HCT116 (cell line): Measurements from ENCODE around the gene COL23A1. TPM values are rescaled to one million over a fixed set of nuclear protein-coding genes. Genes with fewer than 3 reads are reported as not detected.

Experiments
- ATAC-seq: fragments of 200-7000 bp; cut with Tn5 transposase; 2 replicates; pipeline ENCODE4 v1.9.1; 2020; ENCODE audit warnings: mild to moderate bottlenecking, moderate library complexity
- BruUV-seq: library from RNA; stranded (reverse); fragments of 400-500 nt; replicated peaks from 2 replicates; lab custom pipeline; 2021; lab: Mats Ljungman, UMichigan
- CTCF ChIA-PET: fragments of 300-600 bp; sonication (Branson Sonifier 250); formaldehyde crosslinking; loops from one replicate; lab custom pipeline; 2021; ENCODE audit warnings: antibody characterized with exemption; lab: Charles Lee
- POLR2A ChIA-PET: fragments of 300-600, 350-600 bp; sonication (Branson Sonifier 250); formaldehyde crosslinking; loops from one replicate; lab custom pipeline; 2021; ENCODE audit warnings: antibody characterized with exemption; lab: Charles Lee
- RAD21 ChIA-PET, 2 experiments: fragments of 300-600 bp; sonication (Branson Sonifier 250); formaldehyde crosslinking; loops; one replicate each; lab custom pipeline; 2023; ENCODE audit warnings: low total read pairs in 2 of 2; ENCODE audit not compliant: uncharacterized antibody in 2 of 2, unreplicated experiment in 2 of 2, low non-redundant PET in 1 of 2; lab: Charles Lee
- DNase-seq: peaks from one replicate; pipeline ENCODE4 v3.0.0-alpha.2; 2010; ENCODE audit warnings: low read depth, low spot score
- H2AFZ ChIP-seq: fragments of 200-600 bp; shearing (Covaris generic), sonication (generic); 2 replicates; pipeline ENCODE4 v1.6.1; 2017; ENCODE audit warnings: low read depth, mixed run types, mixed read lengths, antibody characterized with exemption, low read length; ENCODE audit not compliant: poor library complexity, severe bottlenecking
- H3K27ac ChIP-seq: 2 replicates; pipeline ENCODE4 v1.5.1; 2012; ENCODE audit warnings: low read depth, low read length
- H3K27me3 ChIP-seq: fragments of 200-600 bp; sonication (generic); 2 replicates; pipeline ENCODE4 v1.6.1; 2016; ENCODE audit warnings: mixed run types, low read length, mixed read lengths; ENCODE audit not compliant: insufficient read depth
- H3K36me3 ChIP-seq, 2 experiments: fragments of 200-500 bp in 1 of 2; fragments of 200-600 bp in 1 of 2; sonication (Bioruptor generic) in 1 of 2; sonication (generic) in 1 of 2; 2 replicates each; pipeline versions ENCODE4 v1.5.1 to v1.6.1; 2014 to 2016; ENCODE audit warnings: low read length in 2 of 2, inconsistent platforms in 1 of 2, mixed read lengths in 1 of 2, mixed run types in 1 of 2; ENCODE audit not compliant: insufficient read depth in 2 of 2, control insufficient read depth in 1 of 2
- H3K4me1 ChIP-seq, 2 experiments: fragments of 200-600 bp in 1 of 2; sonication (generic) in 1 of 2; 2 replicates each; pipeline versions ENCODE4 v1.5.1 to v1.6.1; 2012 to 2017; ENCODE audit warnings: low read length in 2 of 2, inconsistent platforms in 1 of 2, mild to moderate bottlenecking in 1 of 2, mixed read lengths in 1 of 2, mixed run types in 1 of 2, moderate library complexity in 1 of 2; ENCODE audit not compliant: insufficient read depth in 2 of 2, control insufficient read depth in 1 of 2
- H3K4me2 ChIP-seq: fragments of 200-600 bp; sonication (generic); 2 replicates; pipeline ENCODE4 v1.6.1; 2017; ENCODE audit warnings: mixed run types, low read length, mixed read lengths
- H3K4me3 ChIP-seq, 2 experiments: fragments of 200-600 bp in 1 of 2; sonication (generic) in 1 of 2; replicated peaks in 1 of 2; 2 replicates each; pipeline ENCODE4 v1.5.1; 2011 to 2016; ENCODE audit warnings: low read length in 2 of 2, control low read depth in 1 of 2, low read depth in 1 of 2, mild to moderate bottlenecking in 1 of 2, mixed read lengths in 1 of 2, mixed run types in 1 of 2
- H3K79me2 ChIP-seq: fragments of 200-600 bp; sonication (generic); 2 replicates; pipeline ENCODE4 v1.6.1; 2017; ENCODE audit warnings: mild to moderate bottlenecking, mixed run types, low read length, moderate library complexity, mixed read lengths; ENCODE audit not compliant: insufficient read depth
- H3K9ac ChIP-seq: fragments of 200-600 bp; sonication (generic); 2 replicates; pipeline ENCODE4 v1.6.1; 2016; ENCODE audit warnings: low read length, mixed read lengths
- H3K9me2 ChIP-seq: fragments of 200-600 bp; sonication (generic), shearing (Covaris generic); 2 replicates; pipeline ENCODE4 v1.6.1; 2017; ENCODE audit warnings: mixed run types, mild to moderate bottlenecking, moderate library complexity; ENCODE audit not compliant: insufficient read depth
- H3K9me3 ChIP-seq, 2 experiments: fragments of 200-500 bp in 1 of 2; fragments of 200-600 bp in 1 of 2; sonication (Bioruptor generic) in 1 of 2; sonication (generic) in 1 of 2; 2 replicates each; pipeline ENCODE4 v1.6.1; 2014 to 2017; ENCODE audit warnings: low read length in 2 of 2, mixed read lengths in 2 of 2, inconsistent platforms in 1 of 2, low read depth in 1 of 2, mild to moderate bottlenecking in 1 of 2, mixed run types in 1 of 2, moderate library complexity in 1 of 2; ENCODE audit not compliant: control insufficient read depth in 1 of 2, insufficient read depth in 1 of 2
- H4K20me1 ChIP-seq: fragments of 200-600 bp; sonication (generic), shearing (Covaris generic); 2 replicates; pipeline ENCODE4 v1.6.1; 2017; ENCODE audit warnings: mixed run types, mild to moderate bottlenecking, moderate library complexity; ENCODE audit not compliant: insufficient read depth
- EZH2 ChIP-seq: fragments of 200-600 bp; sonication (generic); IDR thresholded peaks from 2 replicates; pipeline ENCODE4 v1.6.1; 2017; ENCODE audit warnings: antibody characterized with exemption, mixed run types
- EZH2phosphoT487 ChIP-seq: fragments of 200-600 bp; IDR thresholded peaks from 2 replicates; pipeline ENCODE4 v1.6.1; 2018; ENCODE audit warnings: antibody characterized with exemption, borderline replicate concordance
- ZNF274 ChIP-seq: fragments of 200-500 bp; sonication (Bioruptor generic); IDR thresholded peaks from 2 replicates; pipeline ENCODE4 v1.6.1; 2014; ENCODE audit warnings: mild to moderate bottlenecking, low read depth, low read length, inconsistent platforms
- intact Hi-C: fragments of 100-400 bp; cut with micrococcal nuclease; formaldehyde crosslinking; loops from 2 replicates; pipeline ENCODE4 v1.10.0; 2022
- total RNA-seq: library from RNA; stranded (reverse); gene quantifications from one replicate; pipeline ENCODE4 v1.2.1, GENCODE V29; 2021; ENCODE audit not compliant: unreplicated experiment
- TF ChIP-seq, protein P1 (sequence below), 3 experiments: fragments of 200-600 bp in 1 of 3; sonication (generic) in 1 of 3; IDR thresholded peaks in 2 of 3; conservative IDR thresholded peaks in 1 of 3; 2 replicates each; pipeline ENCODE4 v1.5.1; 2012 to 2017; ENCODE audit warnings: low read depth in 2 of 3, low read length in 2 of 3, antibody characterized with exemption in 1 of 3, borderline replicate concordance in 1 of 3, control low read depth in 1 of 3, mild to moderate bottlenecking in 1 of 3, mixed read lengths in 1 of 3, mixed run types in 1 of 3, moderate library complexity in 1 of 3; ENCODE audit not compliant: insufficient read depth in 1 of 3
- TF ChIP-seq, protein P2 (sequence below): IDR thresholded peaks from 2 replicates; pipeline ENCODE4 v1.6.1; 2011; ENCODE audit warnings: mild to moderate bottlenecking, low read length, moderate library complexity; ENCODE audit not compliant: insufficient replicate concordance; ENCODE audit errors: extremely low read depth

COL23A1 gene
- total RNA-seq, 1 experiment from 2014 or later, result not detected

DNA sequence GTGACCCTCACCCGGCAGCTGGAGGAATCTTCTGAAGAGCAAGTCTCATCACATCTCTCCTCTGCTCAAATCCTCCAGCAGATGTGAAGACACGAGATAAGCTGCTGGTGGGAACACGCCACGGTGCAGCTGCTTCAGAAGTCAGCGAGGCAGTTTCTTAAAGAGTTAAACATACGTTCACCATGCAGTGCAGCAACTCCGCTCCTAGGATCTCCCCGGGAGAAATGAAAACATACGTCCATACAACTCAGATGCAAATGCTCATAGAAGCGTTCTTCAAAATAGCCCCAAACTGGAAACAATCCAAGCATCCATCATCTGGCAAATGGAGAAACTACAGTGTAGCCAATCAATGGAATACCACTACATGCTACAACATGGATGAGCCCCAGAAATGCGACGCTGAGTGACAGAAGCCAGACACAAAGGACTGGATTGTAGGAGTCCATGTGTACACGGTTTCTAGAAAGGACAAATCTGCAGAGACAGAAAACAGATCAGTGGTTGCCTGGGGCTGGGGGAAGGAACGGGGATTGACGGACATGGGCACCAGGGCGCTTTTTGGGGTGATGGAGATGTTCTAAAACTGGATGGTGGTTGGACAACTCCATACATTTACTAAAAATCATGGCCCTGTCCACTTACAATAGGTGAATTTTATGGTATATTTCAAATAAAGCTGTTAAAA, 150.6 kb downstream of the COL23A1 start (continued):
- TF ChIP-seq, protein P1, sequence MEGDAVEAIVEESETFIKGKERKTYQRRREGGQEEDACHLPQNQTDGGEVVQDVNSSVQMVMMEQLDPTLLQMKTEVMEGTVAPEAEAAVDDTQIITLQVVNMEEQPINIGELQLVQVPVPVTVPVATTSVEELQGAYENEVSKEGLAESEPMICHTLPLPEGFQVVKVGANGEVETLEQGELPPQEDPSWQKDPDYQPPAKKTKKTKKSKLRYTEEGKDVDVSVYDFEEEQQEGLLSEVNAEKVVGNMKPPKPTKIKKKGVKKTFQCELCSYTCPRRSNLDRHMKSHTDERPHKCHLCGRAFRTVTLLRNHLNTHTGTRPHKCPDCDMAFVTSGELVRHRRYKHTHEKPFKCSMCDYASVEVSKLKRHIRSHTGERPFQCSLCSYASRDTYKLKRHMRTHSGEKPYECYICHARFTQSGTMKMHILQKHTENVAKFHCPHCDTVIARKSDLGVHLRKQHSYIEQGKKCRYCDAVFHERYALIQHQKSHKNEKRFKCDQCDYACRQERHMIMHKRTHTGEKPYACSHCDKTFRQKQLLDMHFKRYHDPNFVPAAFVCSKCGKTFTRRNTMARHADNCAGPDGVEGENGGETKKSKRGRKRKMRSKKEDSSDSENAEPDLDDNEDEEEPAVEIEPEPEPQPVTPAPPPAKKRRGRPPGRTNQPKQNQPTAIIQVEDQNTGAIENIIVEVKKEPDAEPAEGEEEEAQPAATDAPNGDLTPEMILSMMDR (IDR thresholded peaks at IDR 0.05 in 2 of 3, conservative IDR thresholded peaks at IDR 0.05 in 1 of 3; ENCODE audit: borderline replicate concordance in 1 of 3, insufficient read depth in 1 of 3, low read depth in 2 of 3, low read length in 2 of 3), result no peak
- TF ChIP-seq, protein P2, sequence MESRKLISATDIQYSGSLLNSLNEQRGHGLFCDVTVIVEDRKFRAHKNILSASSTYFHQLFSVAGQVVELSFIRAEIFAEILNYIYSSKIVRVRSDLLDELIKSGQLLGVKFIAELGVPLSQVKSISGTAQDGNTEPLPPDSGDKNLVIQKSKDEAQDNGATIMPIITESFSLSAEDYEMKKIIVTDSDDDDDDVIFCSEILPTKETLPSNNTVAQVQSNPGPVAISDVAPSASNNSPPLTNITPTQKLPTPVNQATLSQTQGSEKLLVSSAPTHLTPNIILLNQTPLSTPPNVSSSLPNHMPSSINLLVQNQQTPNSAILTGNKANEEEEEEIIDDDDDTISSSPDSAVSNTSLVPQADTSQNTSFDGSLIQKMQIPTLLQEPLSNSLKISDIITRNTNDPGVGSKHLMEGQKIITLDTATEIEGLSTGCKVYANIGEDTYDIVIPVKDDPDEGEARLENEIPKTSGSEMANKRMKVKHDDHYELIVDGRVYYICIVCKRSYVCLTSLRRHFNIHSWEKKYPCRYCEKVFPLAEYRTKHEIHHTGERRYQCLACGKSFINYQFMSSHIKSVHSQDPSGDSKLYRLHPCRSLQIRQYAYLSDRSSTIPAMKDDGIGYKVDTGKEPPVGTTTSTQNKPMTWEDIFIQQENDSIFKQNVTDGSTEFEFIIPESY, result no peak

DNA sequence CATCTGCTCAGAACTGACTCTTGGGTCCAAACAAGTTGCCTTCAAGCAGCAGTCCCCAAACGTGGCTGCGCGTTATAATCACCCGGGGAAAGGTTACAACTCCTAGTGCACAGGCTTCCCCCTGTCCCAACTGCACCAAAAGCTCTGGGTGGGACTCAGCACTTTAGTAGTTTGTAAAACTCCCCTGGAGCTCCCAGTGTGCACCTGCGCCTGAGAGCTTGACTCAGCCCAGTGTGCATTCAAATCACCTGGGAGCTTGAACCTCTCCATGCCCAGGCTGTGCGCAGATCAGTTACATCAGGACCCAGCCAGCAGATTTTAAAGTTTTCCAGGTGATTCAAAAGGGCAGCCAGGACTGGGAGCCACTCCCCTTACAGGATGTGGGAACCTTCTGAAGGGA, 151.4 kb downstream of the COL23A1 start:
- H3K4me1 ChIP-seq, result no peaks in the 10 kb centered on the region
- H3K27ac ChIP-seq, result no peak overlapping the region
- no peaks in the 10 kb centered on the region for H3K79me2 ChIP-seq
- CTCF ChIA-PET, result no interaction called here
- POLR2A ChIA-PET, result no interaction called here
- H4K20me1 ChIP-seq, result no peaks in the 10 kb centered on the region
- no peaks in the 10 kb centered on the region for H3K9me3 ChIP-seq
- no peak overlapping the region for H3K4me3 ChIP-seq
- no peak for ATAC-seq
- intact Hi-C loops, result no loop called here
- RAD21 ChIA-PET, result no interaction called here
- no TSS peak for BruUV-seq
- H3K27me3 ChIP-seq, result no peaks in the 10 kb centered on the region
- H2AFZ ChIP-seq, result no peak overlapping the region
- no peak overlapping the region for H3K9ac ChIP-seq
- no peaks in the 10 kb centered on the region for H3K36me3 ChIP-seq
- no peak for TF ChIP-seq ZNF274
- no peak for TF ChIP-seq EZH2
- TF ChIP-seq EZH2phosphoT487, result no peak
- TF ChIP-seq, protein P2, result no peak
- TF ChIP-seq, all 23 proteins: peak for 0
- Histone ChIP-seq H3K9me2 (no peaks in the 10 kb centered on the region), H3K4me2 (no peak overlapping the region)
- no peak for DNase-seq
